Measurements from ENCODE around the gene RAB11FIP4. TPM values are rescaled to one million over a fixed set of nuclear protein-coding genes. Genes with fewer than 3 reads are reported as not detected.

Gene RAB11FIP4
- total and polyA plus RNA-seq, 2 donors (not counting 1 experiment from before 2014, with no cell fraction given), result 17.0 to 70.5 TPM

DNA sequence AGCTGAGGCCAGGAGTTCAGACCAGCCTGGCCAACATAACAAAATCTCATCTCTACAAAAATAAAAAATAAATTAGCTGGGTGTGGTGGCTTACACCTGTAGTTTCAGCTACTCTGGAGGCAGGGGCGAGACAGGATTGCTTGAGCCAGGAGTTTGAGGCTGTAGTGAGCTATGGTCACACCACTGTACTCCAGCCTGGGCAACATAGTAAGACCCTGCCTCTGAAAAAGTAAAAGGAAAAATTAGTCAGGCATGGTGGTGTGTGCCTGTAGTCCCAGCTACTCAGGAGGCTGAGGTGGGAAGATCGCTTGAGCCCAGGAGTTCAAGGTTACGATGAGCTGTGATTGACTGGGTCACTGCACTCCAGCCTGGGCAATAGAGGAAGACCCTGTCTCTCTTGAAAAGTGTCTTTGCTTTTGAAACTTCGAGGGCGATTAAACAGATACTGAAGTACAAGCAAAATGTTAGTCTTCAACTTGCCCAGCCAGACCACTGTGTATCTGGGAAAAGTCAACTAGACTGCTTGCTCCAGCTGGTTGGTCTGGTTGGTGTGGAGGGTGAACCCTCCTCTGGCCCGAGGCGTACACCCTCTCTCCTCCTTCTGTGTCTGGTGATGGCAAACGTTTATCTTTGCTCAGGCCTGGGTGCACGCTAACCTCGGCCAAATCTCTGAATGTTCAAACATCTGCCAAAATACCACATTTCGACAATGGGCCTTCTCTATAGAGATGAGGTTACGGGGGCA, 174.9 kb downstream of the RAB11FIP4 start:
- 90% methylated on average over 8 of the region's 12 CpGs for WGBS (ENCODE audit: insufficient coverage)
- no peak for DNase-seq
- Histone ChIP-seq H3K27ac (ENCODE audit: low read length in 2 of 2) (no peak overlapping the region), H3K4me2 (replicated peaks; ENCODE audit: low read depth, low read length, poor library complexity, severe bottlenecking) (no peak overlapping the region), H3K27me3 (replicated peaks in 1 of 4; ENCODE audit: control extremely low read depth in 1 of 4, control insufficient read depth in 3 of 4, insufficient read depth in 4 of 4, low read length in 3 of 4) (no peaks in the 10 kb centered on the region), H4K20me1 (ENCODE audit: control insufficient read depth, insufficient read depth, low read length, poor library complexity, severe bottlenecking) (no peaks in the 10 kb centered on the region), H3K79me2 (ENCODE audit: control insufficient read depth, insufficient read depth, low read length) (peaks cover 14% of the 10 kb centered on the region), H3K36me3 (replicated peaks in 1 of 2; ENCODE audit: control extremely low read depth in 1 of 2, control insufficient read depth in 1 of 2, extremely low read depth in 1 of 2, insufficient read depth in 2 of 2, low read length in 1 of 2) (no peaks in the 10 kb centered on the region), H2AFZ (ENCODE audit: insufficient read depth, low read depth, low read length, poor library complexity, severe bottlenecking) (no peak overlapping the region), H3K9ac (ENCODE audit: low read length) (no peak overlapping the region), H3K4me1 (ENCODE audit: control insufficient read depth in 2 of 2, insufficient read depth in 2 of 2, low read length in 2 of 2) (peaks cover 16 to 22% of the 10 kb centered on the region in 2 donors), H3K9me3 (ENCODE audit: control extremely low read depth in 1 of 3, control insufficient read depth in 2 of 3, insufficient read depth in 1 of 3, low read length in 2 of 3) (no peaks in the 10 kb centered on the region), H3K4me3 (ENCODE audit: control extremely low read depth in 1 of 5, extremely low read depth in 1 of 5, insufficient read depth in 1 of 5, low read depth in 2 of 5, low read length in 4 of 5) (no peak overlapping the region)
- no peak for ATAC-seq (ENCODE audit: low read depth)
- CTCF ChIA-PET, result interaction anchor here (1.5 kb wide), 1 partner anchor 10 kb away, joined by 8 read pairs; no protein-coding TSS in a partner anchor
- H3K4me3 Mint-ChIP-seq, result no peak overlapping the region
- H3K27me3 Mint-ChIP-seq, result no peaks in the 10 kb centered on the region
- no peaks in the 10 kb centered on the region for H3K9me3 Mint-ChIP-seq (ENCODE audit: insufficient read depth)
- H3K4me1 Mint-ChIP-seq, result peaks cover 18% of the 10 kb centered on the region
- no peak for TF ChIP-seq EZH2 (IDR thresholded peaks at IDR 0.05; ENCODE audit: borderline replicate concordance, insufficient read depth, low read depth, low read length, poor library complexity, severe bottlenecking)
- no peak for TF ChIP-seq CTCF (IDR thresholded peaks at IDR 0.05)
- POLR2A ChIA-PET, result no interaction called here
- intact Hi-C loops (cut with micrococcal nuclease), result no loop called here
- H3K27ac Mint-ChIP-seq, result no peak overlapping the region

DNA sequence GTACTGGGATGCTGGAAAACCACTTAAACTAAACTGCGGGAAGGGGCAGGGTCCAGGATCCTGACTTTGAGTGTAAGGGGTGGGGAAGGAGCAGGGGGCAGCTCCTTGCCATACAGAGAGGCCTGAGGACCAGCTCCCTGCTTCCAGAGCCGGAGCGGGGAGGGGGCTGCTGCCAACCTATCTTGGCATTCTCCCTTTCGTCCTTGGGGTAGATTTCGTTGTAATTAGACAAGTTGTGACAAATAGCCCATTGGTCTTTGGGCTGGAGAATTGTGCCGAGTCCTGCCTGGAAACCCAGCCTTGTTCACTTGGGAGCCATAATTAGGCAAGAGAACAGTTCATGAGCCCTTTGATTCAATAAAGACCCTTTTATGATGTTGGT, 175.5 kb downstream of the RAB11FIP4 start:
- H3K9ac ChIP-seq (ENCODE audit: low read length), result no peak overlapping the region
- no peak overlapping the region for H3K4me3 Mint-ChIP-seq

More for the DNA sequence above, 175.5 kb downstream of the RAB11FIP4 start:
- Histone ChIP-seq H3K27ac (ENCODE audit: low read length in 2 of 2) (no peak overlapping the region), H3K36me3 (replicated peaks in 1 of 2; ENCODE audit: control extremely low read depth in 1 of 2, control insufficient read depth in 1 of 2, extremely low read depth in 1 of 2, insufficient read depth in 2 of 2, low read length in 1 of 2) (no peaks in the 10 kb centered on the region), H2AFZ (ENCODE audit: insufficient read depth, low read depth, low read length, poor library complexity, severe bottlenecking) (no peak overlapping the region), H3K4me2 (replicated peaks; ENCODE audit: low read depth, low read length, poor library complexity, severe bottlenecking) (no peak overlapping the region), H3K9me3 (ENCODE audit: control extremely low read depth in 1 of 3, control insufficient read depth in 2 of 3, insufficient read depth in 1 of 3, low read length in 2 of 3) (no peaks in the 10 kb centered on the region), H4K20me1 (ENCODE audit: control insufficient read depth, insufficient read depth, low read length, poor library complexity, severe bottlenecking) (no peaks in the 10 kb centered on the region), H3K4me1 (ENCODE audit: control insufficient read depth in 2 of 2, insufficient read depth in 2 of 2, low read length in 2 of 2) (peaks cover 11 to 17% of the 10 kb centered on the region in 2 donors), H3K27me3 (replicated peaks in 1 of 4; ENCODE audit: control extremely low read depth in 1 of 4, control insufficient read depth in 3 of 4, insufficient read depth in 4 of 4, low read length in 3 of 4) (no peaks in the 10 kb centered on the region), H3K4me3 (ENCODE audit: control extremely low read depth in 1 of 5, extremely low read depth in 1 of 5, insufficient read depth in 1 of 5, low read depth in 2 of 5, low read length in 4 of 5) (no peak overlapping the region), H3K79me2 (ENCODE audit: control insufficient read depth, insufficient read depth, low read length) (peaks cover 14% of the 10 kb centered on the region)
- DNase-seq (no peak), ATAC-seq (ENCODE audit: low read depth) (no peak)
- Mint-ChIP-seq H3K27me3 (no peaks in the 10 kb centered on the region), H3K4me1 (peaks cover 13% of the 10 kb centered on the region), H3K27ac (no peak overlapping the region), H3K9me3 (ENCODE audit: insufficient read depth) (no peaks in the 10 kb centered on the region)
- intact Hi-C loops (cut with micrococcal nuclease), result no loop called here
- ChIA-PET POLR2A (no interaction called here), CTCF (interaction anchor here (1.5 kb wide), 1 partner anchor 10 kb away, joined by 8 read pairs; no protein-coding TSS in a partner anchor)
- no peak for TF ChIP-seq EZH2 (IDR thresholded peaks at IDR 0.05; ENCODE audit: borderline replicate concordance, insufficient read depth, low read depth, low read length, poor library complexity, severe bottlenecking)
- no peak for TF ChIP-seq CTCF (IDR thresholded peaks at IDR 0.05)
- WGBS (ENCODE audit: insufficient coverage), result 100% methylated on average over 5 of the region's 6 CpGs
